CD4-positive, alpha-beta T cell treated with Interleukin-12 subunit alpha and Interleukin-12 subunit beta, for 1 hour (primary cell): ENCODE data around the gene CGGBP1.
A peak's percentile ranks its signal among the peaks of the same experiment; 100 is the strongest.
"Not testable (repeated sequence)": the region's sequence is repeated elsewhere in the genome, so short reads cannot be mapped to it uniquely, and the experiment has no call there.

Experiments used
- DNase-seq: peaks from one replicate; pipeline ENCODE4 v3.0.0-alpha.2; 2020

Gene CGGBP1

GRCh38 chr3:88033808-88034207, 25.0 kb downstream of the CGGBP1 start:
- DNase-seq, result no peak

- DNase-seq, result no peak
Measured at GRCh38 chr3:88033079-88033478, 25.7 kb downstream of the CGGBP1 start.

- DNase-seq, result no peak
Measured at GRCh38 chr3:88032245-88032644, 26.6 kb downstream of the CGGBP1 start.

GRCh38 chr3:88031642-88032077, 27.1 kb downstream of the CGGBP1 start:
- peak; percentile 64 for DNase-seq

GRCh38 chr3:88030210-88030609, 28.6 kb downstream of the CGGBP1 start:
- DNase-seq, result peak; percentile 27

GRCh38 chr3:88028876-88029275, 29.9 kb downstream of the CGGBP1 start:
- no peak for DNase-seq

- no peak for DNase-seq
Measured at GRCh38 chr3:88025001-88025552, 33.7 kb downstream of the CGGBP1 start.

GRCh38 chr3:88019024-88019423, 39.8 kb downstream of the CGGBP1 start:
- DNase-seq, result peak; percentile 45

GRCh38 chr3:88015656-88016055, 43.1 kb downstream of the CGGBP1 start:
- not testable (repeated sequence) for DNase-seq

GRCh38 chr3:88013592-88013991, 45.2 kb downstream of the CGGBP1 start:
- no peak for DNase-seq

GRCh38 chr3:88010810-88011209, 48.0 kb downstream of the CGGBP1 start:
- no peak for DNase-seq

- no peak for DNase-seq
Measured at GRCh38 chr3:88009066-88009465, 49.7 kb downstream of the CGGBP1 start.

GRCh38 chr3:88005066-88005465, 53.7 kb downstream of the CGGBP1 start:
- DNase-seq, result peak; percentile 46

GRCh38 chr3:88003115-88003755, 55.6 kb downstream of the CGGBP1 start:
- DNase-seq, result peak; percentile 44

- DNase-seq, result no peak
Measured at GRCh38 chr3:88002448-88002847, 56.4 kb downstream of the CGGBP1 start.
